Testis (tissue), 3 donors: ENCODE results near the gene KDM1B. TPM values are rescaled to one million over a fixed set of nuclear protein-coding genes. Genes with fewer than 3 reads are reported as not detected.

Source experiments
- DNase-seq: peaks from one replicate; pipeline ENCODE4 v3.0.0-alpha.2; 2019
- H3K27ac ChIP-seq, 2 donors: fragments of 200-600 bp; sonication (generic); one replicate each; pipeline ENCODE4 v1.5.1; 2019
- H3K27me3 ChIP-seq: fragments of 200-600 bp; sonication (generic); one replicate; pipeline ENCODE4 v1.5.1; 2019
- H3K36me3 ChIP-seq: fragments of 200-600 bp; sonication (generic); one replicate; pipeline ENCODE4 v1.5.1; 2017; ENCODE audit warnings: low read depth; ENCODE audit errors: missing control alignments
- H3K4me1 ChIP-seq: fragments of 200-600 bp; sonication (generic); one replicate; pipeline ENCODE4 v1.5.1; 2019
- H3K4me3 ChIP-seq, 2 donors: fragments of 200-600 bp; sonication (generic); one replicate each; pipeline ENCODE4 v1.5.1; 2017 to 2019
- H3K9me3 ChIP-seq: fragments of 200-600 bp; sonication (generic); one replicate; pipeline ENCODE4 v1.5.1; 2017
- POLR2A ChIP-seq: fragments of 450-650 bp; IDR thresholded peaks from one replicate; pipeline ENCODE4 v1.6.1; 2017; ENCODE audit warnings: antibody characterized with exemption, mild to moderate bottlenecking, moderate library complexity
- WGBS, 2 donors: methylation state at CpG; one replicate each; pipeline ENCODE4 v1.1.5; 2018; 5-methylcytosine and 5-hydroxymethylcytosine counted together
- intact Hi-C: fragments of 100-400 bp; cut with DNase I; formaldehyde crosslinking; loops from one replicate; pipeline ENCODE4 v1.15.1; 2023; ENCODE audit warnings: low total_unique reads
- polyA plus RNA-seq: library from polyadenylated mRNA; stranded (reverse); fragments of 350-450 nt; fragmentation: Illumina TruSeq; extraction: RNeasy Lipid Tissue Mini Kit (QIAGEN cat#74804); gene quantifications from one replicate; pipeline ENCODE4 v1.2.3, GENCODE V29; 2014; ENCODE audit warnings: low read depth, low replicate concordance; ENCODE audit not compliant: insufficient read depth
- total RNA-seq, 2 donors: library from RNA; depleted of rRNA; stranded (reverse); fragments of >200 nt; gene quantifications; one replicate each; pipeline ENCODE4 v1.2.3, GENCODE V29; 2016
- TF ChIP-seq, protein P1 (sequence below), 3 experiments: fragments of 450-650 bp in 2 of 3; fragments of 200-600 bp in 1 of 3; sonication (generic) in 1 of 3; IDR thresholded peaks; one replicate each; pipeline ENCODE4 v1.5.1; 2016 to 2019; ENCODE audit warnings: antibody characterized with exemption in 3 of 3, mild to moderate bottlenecking in 2 of 3, moderate library complexity in 1 of 3

The KDM1B gene
- total and polyA plus RNA-seq, 3 donors from 2014 or later: 32.1 to 41.1 (median 38.1) TPM

GRCh38 chr6:18244251-18244650, 89.0 kb downstream of the KDM1B start:
- Histone ChIP-seq H3K36me3 (no peaks in the 10 kb centered on the region), H3K27me3 (no peaks in the 10 kb centered on the region), H3K4me3 (no peak overlapping the region), H3K4me1 (no peaks in the 10 kb centered on the region), H3K27ac (no peak overlapping the region), H3K9me3 (no peaks in the 10 kb centered on the region)
- intact Hi-C loops: no loop called here
- 81 to 84% methylated on average over 2 of the region's 2 CpGs for WGBS, 2 donors
- TF ChIP-seq, protein P1, sequence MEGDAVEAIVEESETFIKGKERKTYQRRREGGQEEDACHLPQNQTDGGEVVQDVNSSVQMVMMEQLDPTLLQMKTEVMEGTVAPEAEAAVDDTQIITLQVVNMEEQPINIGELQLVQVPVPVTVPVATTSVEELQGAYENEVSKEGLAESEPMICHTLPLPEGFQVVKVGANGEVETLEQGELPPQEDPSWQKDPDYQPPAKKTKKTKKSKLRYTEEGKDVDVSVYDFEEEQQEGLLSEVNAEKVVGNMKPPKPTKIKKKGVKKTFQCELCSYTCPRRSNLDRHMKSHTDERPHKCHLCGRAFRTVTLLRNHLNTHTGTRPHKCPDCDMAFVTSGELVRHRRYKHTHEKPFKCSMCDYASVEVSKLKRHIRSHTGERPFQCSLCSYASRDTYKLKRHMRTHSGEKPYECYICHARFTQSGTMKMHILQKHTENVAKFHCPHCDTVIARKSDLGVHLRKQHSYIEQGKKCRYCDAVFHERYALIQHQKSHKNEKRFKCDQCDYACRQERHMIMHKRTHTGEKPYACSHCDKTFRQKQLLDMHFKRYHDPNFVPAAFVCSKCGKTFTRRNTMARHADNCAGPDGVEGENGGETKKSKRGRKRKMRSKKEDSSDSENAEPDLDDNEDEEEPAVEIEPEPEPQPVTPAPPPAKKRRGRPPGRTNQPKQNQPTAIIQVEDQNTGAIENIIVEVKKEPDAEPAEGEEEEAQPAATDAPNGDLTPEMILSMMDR (IDR thresholded peaks at IDR 0.05): no peak
- no peak for TF ChIP-seq POLR2A
- no peak for DNase-seq

- Histone ChIP-seq H3K4me1 (no peaks in the 10 kb centered on the region), H3K36me3 (no peaks in the 10 kb centered on the region), H3K4me3 (no peak overlapping the region), H3K27me3 (no peaks in the 10 kb centered on the region), H3K9me3 (no peaks in the 10 kb centered on the region), H3K27ac (no peak overlapping the region)
- WGBS, 2 donors: 50 to 78% methylated on average over 1 of the region's 1 CpG
- no peak for DNase-seq
- no peak for TF ChIP-seq POLR2A
- TF ChIP-seq, protein P1 (IDR thresholded peaks at IDR 0.05): no peak
- intact Hi-C loops: no loop called here
Observed at GRCh38 chr6:18245079-18245478, 89.9 kb downstream of the KDM1B start.

GRCh38 chr6:18245642-18246041, 90.4 kb downstream of the KDM1B start:
- no peaks in the 10 kb centered on the region for H3K36me3 ChIP-seq
- H3K4me1 ChIP-seq: no peaks in the 10 kb centered on the region
- 66 to 73% methylated on average over 7 of the region's 7 CpGs for WGBS, 2 donors
- H3K27me3 ChIP-seq: no peaks in the 10 kb centered on the region
- no peak overlapping the region for H3K27ac ChIP-seq
- no peak overlapping the region for H3K4me3 ChIP-seq
- intact Hi-C loops: no loop called here
- no peak for DNase-seq
- H3K9me3 ChIP-seq: no peaks in the 10 kb centered on the region
- TF ChIP-seq, protein P1 (IDR thresholded peaks at IDR 0.05): no peak
- TF ChIP-seq POLR2A: no peak

- H3K4me1 ChIP-seq: no peaks in the 10 kb centered on the region
- no peak for DNase-seq
- H3K4me3 ChIP-seq: no peak overlapping the region
- H3K27me3 ChIP-seq: no peaks in the 10 kb centered on the region
- no peak overlapping the region for H3K27ac ChIP-seq
- intact Hi-C loops: no loop called here
- H3K36me3 ChIP-seq: no peaks in the 10 kb centered on the region
- TF ChIP-seq POLR2A: no peak
- TF ChIP-seq, protein P1 (IDR thresholded peaks at IDR 0.05): no peak
- no peaks in the 10 kb centered on the region for H3K9me3 ChIP-seq
Observed at GRCh38 chr6:18246205-18246604, 91.0 kb downstream of the KDM1B start.

- no peak overlapping the region for H3K27ac ChIP-seq
- H3K4me1 ChIP-seq: no peaks in the 10 kb centered on the region
- H3K27me3 ChIP-seq: no peaks in the 10 kb centered on the region
- no peak overlapping the region for H3K4me3 ChIP-seq
- intact Hi-C loops: no loop called here
- no peaks in the 10 kb centered on the region for H3K36me3 ChIP-seq
- no peak for DNase-seq
- TF ChIP-seq, protein P1 (IDR thresholded peaks at IDR 0.05): no peak
- TF ChIP-seq POLR2A: no peak
- no peaks in the 10 kb centered on the region for H3K9me3 ChIP-seq
Observed at GRCh38 chr6:18247002-18247401, 91.8 kb downstream of the KDM1B start.
